Fibroblast of mammary gland (primary cell): Measurements from ENCODE around the gene PNO1.

Source experiments
- DNase-seq: peaks from one replicate; pipeline ENCODE4 v3.0.0-alpha.2; 2010; ENCODE audit warnings: low read depth
- H3K4me3 ChIP-seq: 2 replicates; pipeline ENCODE4 v1.5.1; 2011; ENCODE audit warnings: low read depth, mild to moderate bottlenecking, low read length, moderate library complexity; ENCODE audit not compliant: control insufficient read depth
- CTCF ChIP-seq: conservative IDR thresholded peaks from 2 replicates; pipeline ENCODE4 v1.5.1; 2011; ENCODE audit warnings: low read depth, low read length, inconsistent platforms; ENCODE audit not compliant: control insufficient read depth, insufficient read depth

Gene PNO1

GRCh38 chr2:68200157-68200787 is 42.6 kb downstream of the PNO1 start:
- no peak overlapping the region for H3K4me3 ChIP-seq
- peak; percentile 42 for DNase-seq
- TF ChIP-seq CTCF, result no peak

- no peak overlapping the region for H3K4me3 ChIP-seq
- DNase-seq, result no peak
- no peak for TF ChIP-seq CTCF
Measured at GRCh38 chr2:68203587-68203986, 45.9 kb downstream of the PNO1 start.

- no peak for DNase-seq
- TF ChIP-seq CTCF, result no peak
- H3K4me3 ChIP-seq, result no peak overlapping the region
Measured at GRCh38 chr2:68206793-68207192, 49.1 kb downstream of the PNO1 start.

GRCh38 chr2:68214381-68214780 is 56.7 kb downstream of the PNO1 start:
- TF ChIP-seq CTCF, result no peak
- no peak for DNase-seq
- no peak overlapping the region for H3K4me3 ChIP-seq

- peak; percentile 45 for DNase-seq
- TF ChIP-seq CTCF, result no peak
- H3K4me3 ChIP-seq, result no peak overlapping the region
Measured at GRCh38 chr2:68216454-68217310, 59.0 kb downstream of the PNO1 start.

- H3K4me3 ChIP-seq, result no peak overlapping the region
- DNase-seq, result no peak
- no peak for TF ChIP-seq CTCF
Measured at GRCh38 chr2:68217729-68218128, 60.0 kb downstream of the PNO1 start.
